Medulla oblongata (tissue), 1 donor: Measurements from ENCODE around the gene SELENOF.

Experiments
- DNase-seq: peaks from one replicate; pipeline ENCODE4 v3.0.0-alpha.2; 2015; ENCODE audit errors: extremely low spot score

Gene SELENOF

GRCh38 chr1:86913896-86914600 is at the start of gene SELENOF:
Gene SELENOF (minus strand): TSS chr1:86914126. CDS start chr1:86914111, 15 bp downstream.
- DNase-seq = peak; percentile 100

- DNase-seq = no peak
Measured at GRCh38 chr1:86960548-86960947, 46.6 kb upstream of the SELENOF start.

GRCh38 chr1:86957221-86957620 is 43.3 kb upstream of the SELENOF start:
- DNase-seq = no peak

- peak; percentile 24 for DNase-seq
Measured at GRCh38 chr1:86956221-86956620, 42.3 kb upstream of the SELENOF start.

GRCh38 chr1:86955678-86956077 is 41.8 kb upstream of the SELENOF start:
- no peak for DNase-seq

GRCh38 chr1:86953167-86953566 is 39.2 kb upstream of the SELENOF start:
- DNase-seq = no peak

GRCh38 chr1:86951430-86951829 is 37.5 kb upstream of the SELENOF start:
- no peak for DNase-seq

- no peak for DNase-seq
Measured at GRCh38 chr1:86950712-86951419, 36.9 kb upstream of the SELENOF start.

- DNase-seq = no peak
Measured at GRCh38 chr1:86948212-86948611, 34.3 kb upstream of the SELENOF start.

GRCh38 chr1:86942743-86943142 is 28.8 kb upstream of the SELENOF start:
- DNase-seq = no peak

- no peak for DNase-seq
Measured at GRCh38 chr1:86942042-86942441, 28.1 kb upstream of the SELENOF start.

- no peak for DNase-seq
Measured at GRCh38 chr1:86940599-86940998, 26.7 kb upstream of the SELENOF start.

- no peak for DNase-seq
Measured at GRCh38 chr1:86939406-86939805, 25.5 kb upstream of the SELENOF start.

- DNase-seq = no peak
Measured at GRCh38 chr1:86938855-86939254, 24.9 kb upstream of the SELENOF start.

- no peak for DNase-seq
Measured at GRCh38 chr1:86938450-86938849, 24.5 kb upstream of the SELENOF start.

GRCh38 chr1:86933562-86934377 is 19.8 kb upstream of the SELENOF start:
- no peak for DNase-seq

GRCh38 chr1:86933051-86933450 is 19.1 kb upstream of the SELENOF start:
- no peak for DNase-seq

GRCh38 chr1:86928819-86929218 is 14.9 kb upstream of the SELENOF start:
- no peak for DNase-seq

GRCh38 chr1:86926883-86927282 is 13.0 kb upstream of the SELENOF start:
- DNase-seq = no peak

GRCh38 chr1:86925742-86926141 is 11.8 kb upstream of the SELENOF start:
- DNase-seq = no peak

GRCh38 chr1:86924324-86924960 is 10.5 kb upstream of the SELENOF start:
- DNase-seq = no peak

- no peak for DNase-seq
Measured at GRCh38 chr1:86922445-86922844, 8.5 kb upstream of the SELENOF start.
